ENCODE data around the gene NRXN3.

NRXN3 gene

DNA sequence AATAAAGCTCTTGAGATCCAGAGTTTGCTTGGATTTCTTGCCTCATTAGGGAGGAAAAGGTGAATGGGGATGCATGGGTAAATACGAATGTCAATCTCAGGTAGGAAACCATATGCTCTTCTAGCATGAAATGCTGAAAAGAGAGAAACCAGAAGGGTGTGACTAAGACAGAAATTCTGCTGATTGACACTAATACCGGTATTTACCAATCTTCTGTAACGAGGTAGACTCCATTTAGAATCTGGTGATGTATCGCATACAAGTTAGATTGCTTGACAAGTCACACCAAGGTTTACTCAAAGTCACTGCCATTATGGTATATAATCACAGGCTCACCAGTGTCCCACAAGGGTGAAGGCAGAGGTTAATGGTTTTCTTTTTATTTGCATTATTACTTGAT is 337.9 kb downstream of the NRXN3 start:
- DNase-seq (ENCODE audit: extremely low spot score) = no peak
- CTCF ChIA-PET = interaction anchor here (0.6 kb wide), 1 partner anchor 91 kb away, joined by 3 read pairs; no protein-coding TSS in a partner anchor
- POLR2A ChIA-PET = no interaction called here
- TF ChIP-seq FOXM1 (IDR thresholded peaks at IDR 0.05; ENCODE audit: borderline replicate concordance) (no peak), NFRKB (IDR thresholded peaks at IDR 0.05) (no peak), ZNF384 (IDR thresholded peaks at IDR 0.05) (no peak), HDGF (IDR thresholded peaks at IDR 0.05; ENCODE audit: borderline replicate concordance) (no peak), CTBP1 (IDR thresholded peaks at IDR 0.05; ENCODE audit: borderline replicate concordance) (no peak)

DNA sequence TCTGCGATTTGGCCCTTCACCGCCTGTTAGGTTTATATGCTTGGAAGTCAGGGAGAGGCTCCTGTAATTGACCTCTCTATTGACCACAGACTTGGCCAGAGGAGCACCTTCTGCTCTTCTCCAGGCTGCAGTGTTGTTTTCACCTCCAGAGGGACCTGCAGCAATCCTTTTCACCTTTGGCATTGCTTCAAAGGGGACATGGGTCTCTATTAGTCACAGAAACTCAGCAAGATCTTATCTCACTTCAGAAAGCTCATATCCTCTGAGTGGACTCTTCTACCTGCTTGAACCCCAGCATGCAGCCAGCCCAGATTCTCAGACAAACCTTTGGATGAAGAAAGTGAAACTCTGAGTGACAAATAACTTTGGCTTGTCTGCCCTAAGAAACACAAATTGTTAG is 339.3 kb downstream of the NRXN3 start:
- CTCF ChIA-PET = no interaction called here
- DNase-seq (ENCODE audit: extremely low spot score) = no peak
- POLR2A ChIA-PET = no interaction called here
- TF ChIP-seq FOXA1 (IDR thresholded peaks at IDR 0.05) (no peak), FOXM1 (IDR thresholded peaks at IDR 0.05; ENCODE audit: borderline replicate concordance) (no peak), ZNF384 (IDR thresholded peaks at IDR 0.05) (no peak)
- TF ChIP-seq, protein P1, sequence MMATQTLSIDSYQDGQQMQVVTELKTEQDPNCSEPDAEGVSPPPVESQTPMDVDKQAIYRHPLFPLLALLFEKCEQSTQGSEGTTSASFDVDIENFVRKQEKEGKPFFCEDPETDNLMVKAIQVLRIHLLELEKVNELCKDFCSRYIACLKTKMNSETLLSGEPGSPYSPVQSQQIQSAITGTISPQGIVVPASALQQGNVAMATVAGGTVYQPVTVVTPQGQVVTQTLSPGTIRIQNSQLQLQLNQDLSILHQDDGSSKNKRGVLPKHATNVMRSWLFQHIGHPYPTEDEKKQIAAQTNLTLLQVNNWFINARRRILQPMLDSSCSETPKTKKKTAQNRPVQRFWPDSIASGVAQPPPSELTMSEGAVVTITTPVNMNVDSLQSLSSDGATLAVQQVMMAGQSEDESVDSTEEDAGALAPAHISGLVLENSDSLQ (IDR thresholded peaks at IDR 0.05) = no peak

DNA sequence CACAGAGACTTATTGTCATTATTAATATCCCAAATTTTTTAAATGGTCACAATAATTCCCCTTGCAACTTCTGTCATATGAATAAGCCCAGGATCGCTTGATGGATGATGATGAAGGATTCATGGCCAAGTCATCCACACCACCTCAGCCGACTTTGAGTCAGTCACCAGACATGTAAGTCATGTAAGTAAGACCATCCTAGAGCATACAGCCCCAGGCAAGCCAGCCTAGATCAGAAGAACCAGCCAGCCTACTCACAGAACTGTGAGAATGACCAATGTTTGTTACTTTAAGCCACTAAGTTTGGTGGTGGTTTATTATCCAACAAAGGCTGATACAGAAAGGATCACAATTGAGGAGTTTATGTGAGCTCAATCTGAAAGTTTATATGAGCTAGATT is 341.8 kb downstream of the NRXN3 start:
- TF ChIP-seq BHLHE40 (IDR thresholded peaks at IDR 0.05; ENCODE audit: borderline replicate concordance) (no peak), FOXA1 (IDR thresholded peaks at IDR 0.05) (no peak), LEF1 (IDR thresholded peaks at IDR 0.05; ENCODE audit: borderline replicate concordance) (no peak), HDGF (IDR thresholded peaks at IDR 0.05; ENCODE audit: borderline replicate concordance) (no peak), SP1 (IDR thresholded peaks at IDR 0.05) (no peak), ZNF384 (IDR thresholded peaks at IDR 0.05) (no peak), NFRKB (IDR thresholded peaks at IDR 0.05) (no peak), FOXK2 (IDR thresholded peaks at IDR 0.05) (no peak), TARDBP (IDR thresholded peaks at IDR 0.05) (no peak), L3MBTL2 (conservative IDR thresholded peaks at IDR 0.05) (no peak), ARNT (IDR thresholded peaks at IDR 0.05) (no peak), CTBP1 (IDR thresholded peaks at IDR 0.05; ENCODE audit: borderline replicate concordance) (no peak), ELF4 (IDR thresholded peaks at IDR 0.05) (no peak), SUZ12 (IDR thresholded peaks at IDR 0.05) (no peak), FOXM1 (IDR thresholded peaks at IDR 0.05; ENCODE audit: borderline replicate concordance) (no peak)
- TF ChIP-seq, protein P1 (IDR thresholded peaks at IDR 0.05) = no peak
- CTCF ChIA-PET = no interaction called here

DNA sequence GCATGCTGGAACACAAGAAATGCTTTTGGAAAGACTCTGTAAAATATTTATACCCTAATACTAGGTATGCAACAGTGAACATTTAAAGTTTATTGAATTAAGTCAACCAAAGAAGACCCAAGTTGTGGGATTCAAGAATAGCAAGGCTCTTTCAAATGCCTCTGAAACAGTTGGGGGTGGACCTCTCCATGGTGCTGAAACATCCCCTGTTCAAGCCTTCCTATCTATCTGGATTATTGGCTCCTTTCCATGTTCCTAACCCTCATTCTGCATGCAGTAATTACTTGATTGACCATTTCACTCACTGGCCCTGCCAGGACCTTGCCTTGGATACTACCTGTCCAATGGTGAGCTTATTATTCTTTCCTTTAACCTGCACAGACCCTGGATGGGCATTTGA is 349.7 kb downstream of the NRXN3 start:
- TF ChIP-seq NFRKB (IDR thresholded peaks at IDR 0.05) = no peak
- no peak for TF ChIP-seq TARDBP (IDR thresholded peaks at IDR 0.05)
- no peak for TF ChIP-seq ELF4 (IDR thresholded peaks at IDR 0.05)
- no peak for TF ChIP-seq FOXK2 (IDR thresholded peaks at IDR 0.05)
- TF ChIP-seq SUZ12 (IDR thresholded peaks at IDR 0.05) = no peak
- no peak for TF ChIP-seq ARNT (IDR thresholded peaks at IDR 0.05)
- TF ChIP-seq HDGF (IDR thresholded peaks at IDR 0.05; ENCODE audit: borderline replicate concordance) = no peak
- no peak for TF ChIP-seq CTBP1 (IDR thresholded peaks at IDR 0.05; ENCODE audit: borderline replicate concordance)
- no peak for TF ChIP-seq SP1 (IDR thresholded peaks at IDR 0.05)
- TF ChIP-seq, protein P1 (IDR thresholded peaks at IDR 0.05) = no peak
- no peak for TF ChIP-seq LEF1 (IDR thresholded peaks at IDR 0.05; ENCODE audit: borderline replicate concordance)
- no peak for TF ChIP-seq FOXA1 (IDR thresholded peaks at IDR 0.05)
- no peak for TF ChIP-seq BHLHE40 (IDR thresholded peaks at IDR 0.05; ENCODE audit: borderline replicate concordance)
- no peak for TF ChIP-seq ZNF384 (IDR thresholded peaks at IDR 0.05)
- TF ChIP-seq L3MBTL2 (conservative IDR thresholded peaks at IDR 0.05) = no peak
- no peak for TF ChIP-seq FOXM1 (IDR thresholded peaks at IDR 0.05; ENCODE audit: borderline replicate concordance)
- DNase-seq (ENCODE audit: extremely low spot score) = peak; percentile 18
- POLR2A ChIA-PET = no interaction called here
- CTCF ChIA-PET = no interaction called here

More for the DNA sequence above, 341.8 kb downstream of the NRXN3 start:
- POLR2A ChIA-PET = no interaction called here
- no peak for DNase-seq (ENCODE audit: extremely low spot score)

DNA sequence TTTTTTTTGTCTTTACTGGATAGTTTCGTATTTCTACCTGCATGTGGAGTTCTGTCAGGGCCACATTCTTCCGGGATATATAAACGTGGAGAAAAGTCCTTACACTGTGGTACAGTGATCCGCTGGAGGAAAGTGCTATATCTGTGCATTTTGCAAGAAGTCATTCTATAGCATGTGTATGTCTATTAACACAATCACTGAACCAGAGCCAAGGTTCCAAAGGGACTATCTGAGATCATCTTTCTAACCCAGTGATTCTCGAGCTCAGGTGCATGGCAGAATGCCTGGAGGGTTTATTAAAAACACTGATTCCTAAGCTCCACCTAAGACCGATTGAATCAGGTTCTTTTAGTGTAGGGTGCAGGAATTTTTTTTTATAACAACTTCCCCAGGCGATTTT is 354.0 kb downstream of the NRXN3 start:
- POLR2A ChIA-PET = no interaction called here
- no peak for DNase-seq (ENCODE audit: extremely low spot score)
- TF ChIP-seq LEF1 (IDR thresholded peaks at IDR 0.05; ENCODE audit: borderline replicate concordance) (no peak), SP1 (IDR thresholded peaks at IDR 0.05) (no peak), FOXK2 (IDR thresholded peaks at IDR 0.05) (no peak)
- CTCF ChIA-PET = no interaction called here

DNA sequence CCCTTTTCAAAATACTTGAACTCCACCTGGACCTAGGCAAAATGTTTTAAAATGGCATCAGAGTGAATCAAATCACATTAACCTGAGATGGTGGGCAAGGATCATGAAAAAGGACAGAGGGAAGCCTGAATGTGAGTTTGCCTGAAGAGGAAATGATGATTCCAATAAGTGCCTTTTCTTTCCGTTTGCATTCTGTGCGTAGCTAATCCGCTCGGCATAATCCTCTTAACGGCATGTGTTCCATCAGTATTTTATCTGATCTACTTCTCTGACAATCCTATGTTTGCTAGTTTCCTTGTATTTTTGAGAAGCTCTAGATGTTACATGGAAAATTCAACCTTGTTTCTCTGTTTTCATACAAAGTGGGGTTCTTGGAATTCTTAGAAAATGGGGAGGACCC is 354.6 kb downstream of the NRXN3 start:
- TF ChIP-seq BHLHE40 (IDR thresholded peaks at IDR 0.05; ENCODE audit: borderline replicate concordance) (no peak), TARDBP (IDR thresholded peaks at IDR 0.05) (no peak), SUZ12 (IDR thresholded peaks at IDR 0.05) (no peak), ZNF384 (IDR thresholded peaks at IDR 0.05) (no peak), NFRKB (IDR thresholded peaks at IDR 0.05) (no peak), L3MBTL2 (conservative IDR thresholded peaks at IDR 0.05) (no peak), FOXA1 (IDR thresholded peaks at IDR 0.05) (no peak)
- ChIA-PET POLR2A (no interaction called here), CTCF (no interaction called here)
- DNase-seq (ENCODE audit: extremely low spot score) = no peak

DNA sequence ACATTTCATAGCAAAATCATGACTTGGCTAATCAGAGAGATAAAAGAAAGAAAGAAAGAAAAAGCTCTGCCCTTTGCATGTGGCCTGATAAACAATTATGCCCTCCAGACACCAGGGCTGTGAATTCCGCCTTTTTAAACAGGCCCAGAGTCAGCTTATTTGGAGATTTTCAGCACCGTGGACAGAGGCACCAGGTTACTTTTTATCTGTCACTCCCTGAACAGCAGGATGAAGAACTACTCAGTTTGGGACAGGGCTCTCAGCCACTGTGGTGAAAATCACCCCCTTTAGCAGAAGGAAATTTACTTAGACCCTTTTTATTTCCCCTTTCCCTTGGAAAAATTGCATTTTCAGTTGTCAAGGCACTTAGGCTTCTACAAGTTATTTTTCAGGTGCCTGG is 359.9 kb downstream of the NRXN3 start:
- ChIA-PET CTCF (no interaction called here), POLR2A (no interaction called here)
- DNase-seq (ENCODE audit: extremely low spot score) = peak; percentile 19
- TF ChIP-seq LEF1 (IDR thresholded peaks at IDR 0.05; ENCODE audit: borderline replicate concordance) (no peak), HDGF (IDR thresholded peaks at IDR 0.05; ENCODE audit: borderline replicate concordance) (no peak), BHLHE40 (IDR thresholded peaks at IDR 0.05; ENCODE audit: borderline replicate concordance) (no peak), SP1 (IDR thresholded peaks at IDR 0.05) (no peak), ARNT (IDR thresholded peaks at IDR 0.05) (no peak), TARDBP (IDR thresholded peaks at IDR 0.05) (no peak), SUZ12 (IDR thresholded peaks at IDR 0.05) (no peak), CTBP1 (IDR thresholded peaks at IDR 0.05; ENCODE audit: borderline replicate concordance) (no peak), NFRKB (IDR thresholded peaks at IDR 0.05) (no peak), FOXK2 (IDR thresholded peaks at IDR 0.05) (no peak), ZNF384 (IDR thresholded peaks at IDR 0.05) (no peak), L3MBTL2 (conservative IDR thresholded peaks at IDR 0.05) (no peak), FOXM1 (IDR thresholded peaks at IDR 0.05; ENCODE audit: borderline replicate concordance) (no peak), ELF4 (IDR thresholded peaks at IDR 0.05) (no peak), FOXA1 (IDR thresholded peaks at IDR 0.05) (no peak)
- TF ChIP-seq, protein P1 (IDR thresholded peaks at IDR 0.05) = no peak

Measured in HEK293T (cell line).